Iris pigment epithelial cell (primary cell): ENCODE data around the gene ENGASE.

Experiments used
- DNase-seq: peaks from one replicate; pipeline ENCODE4 v3.0.0-alpha.2; 2011; ENCODE audit warnings: low read depth

Gene ENGASE

DNA sequence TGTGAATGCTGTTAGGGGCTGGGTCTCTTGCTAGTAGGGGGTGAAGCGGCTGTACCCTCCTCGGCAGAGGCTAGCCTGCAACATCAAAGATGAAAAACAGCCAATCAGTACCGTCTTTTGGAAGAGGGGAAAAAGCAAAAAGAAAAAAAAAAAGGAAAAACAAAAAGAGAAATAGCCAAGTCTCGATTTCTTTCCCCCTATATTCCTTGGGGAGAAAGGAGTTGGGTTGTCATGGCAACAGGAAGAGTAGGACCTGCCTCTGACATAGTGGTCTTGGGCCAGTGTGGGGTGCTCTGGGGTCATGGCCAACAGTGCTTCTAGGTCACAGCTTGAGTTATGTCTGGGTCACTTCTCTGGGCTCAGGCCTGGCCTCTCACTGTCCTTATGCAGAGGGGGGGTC is 17.9 kb downstream of the ENGASE start:
- DNase-seq: no peak

- DNase-seq: no peak
These were observed 18.6 kb downstream of the ENGASE start for GRCh38 chr17:79093270-79093669.

DNA sequence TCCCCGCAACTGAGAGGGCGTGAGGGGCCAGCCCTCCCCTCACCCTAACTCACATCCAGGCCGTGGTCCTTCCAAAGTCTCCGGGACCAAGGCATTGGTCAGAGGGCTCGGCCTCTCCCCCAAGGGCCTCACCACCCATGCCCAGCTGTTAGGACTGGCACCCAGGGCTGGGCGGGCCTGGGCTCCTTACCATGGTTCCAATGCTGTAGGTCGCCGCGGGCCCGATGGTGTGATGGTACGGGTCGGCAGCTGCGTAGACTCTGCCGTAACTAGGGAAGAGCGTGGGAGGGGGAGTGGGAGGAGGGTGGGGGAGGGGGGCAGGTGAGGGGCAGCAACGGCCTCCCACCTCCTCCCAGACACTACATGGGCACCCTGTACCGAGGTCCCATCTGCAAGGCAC is 19.6 kb downstream of the ENGASE start:
- DNase-seq: no peak

DNA sequence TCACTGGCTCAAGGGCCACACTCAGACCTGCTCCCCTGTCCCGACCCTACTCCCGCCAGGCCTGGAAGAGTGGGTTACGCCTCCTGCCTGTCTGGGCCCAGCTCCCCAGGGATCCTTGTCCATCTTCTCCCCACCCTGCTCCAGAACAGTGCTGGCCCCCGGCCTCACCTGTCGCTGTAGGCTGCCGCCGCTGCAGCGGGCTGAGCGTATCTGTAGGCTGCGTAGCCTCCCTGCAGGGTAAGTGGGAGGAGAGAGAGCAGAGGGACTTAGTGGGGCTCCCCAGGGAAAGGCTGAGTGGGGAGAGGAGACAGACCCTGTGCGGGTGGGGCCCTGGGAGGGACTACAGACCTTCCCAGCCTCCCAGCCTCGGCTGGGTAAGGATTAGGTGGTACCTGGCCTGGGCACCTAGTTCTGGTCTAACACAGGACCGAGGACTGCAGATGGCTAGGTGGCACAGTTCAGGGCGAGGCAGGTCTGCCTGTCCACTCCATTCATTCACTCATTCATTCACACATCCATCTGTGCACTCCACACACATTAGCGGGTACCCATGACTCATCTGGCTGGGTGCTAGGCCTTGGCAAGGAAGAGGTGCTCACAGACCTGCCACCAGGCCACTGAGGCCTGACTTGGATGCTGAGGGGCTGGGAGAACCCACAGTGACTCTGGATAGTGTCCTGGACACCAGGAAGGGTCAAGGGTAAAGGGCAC is 20.9 kb downstream of the ENGASE start:
- DNase-seq: no peak

GRCh38 chr17:79096477-79096876 is 21.9 kb downstream of the ENGASE start:
- no peak for DNase-seq

GRCh38 chr17:79097226-79098055 is 22.8 kb downstream of the ENGASE start:
- no peak for DNase-seq

- no peak for DNase-seq
These were observed 23.8 kb downstream of the ENGASE start for GRCh38 chr17:79098282-79098867.

GRCh38 chr17:79100405-79100804 is 25.8 kb downstream of the ENGASE start:
- no peak for DNase-seq

GRCh38 chr17:79101111-79101673 is 26.6 kb downstream of the ENGASE start:
- DNase-seq: no peak

DNA sequence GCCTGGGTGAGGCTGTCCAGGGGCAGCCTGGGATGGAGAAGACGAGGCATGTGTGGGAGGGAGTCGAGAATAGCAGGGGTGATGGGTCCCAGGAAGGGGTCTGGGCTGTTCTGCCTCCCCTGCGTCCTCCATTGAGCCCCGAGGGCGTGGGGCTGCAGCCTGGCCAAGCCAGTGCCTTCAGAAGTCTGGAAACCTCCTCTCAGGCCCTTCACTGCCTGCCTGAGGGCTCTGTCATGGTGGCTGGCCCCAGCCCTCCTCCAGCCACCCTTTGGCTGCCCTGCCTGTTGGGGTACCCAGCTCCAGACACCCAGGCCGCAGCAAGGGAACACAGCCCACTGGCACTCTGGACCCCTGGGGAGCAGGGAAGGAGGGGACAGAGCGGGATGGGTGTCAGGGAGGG is 27.6 kb downstream of the ENGASE start:
- DNase-seq: no peak

- no peak for DNase-seq
These were observed 30.4 kb downstream of the ENGASE start for GRCh38 chr17:79104898-79105600.

- DNase-seq: no peak
These were observed 31.3 kb downstream of the ENGASE start for GRCh38 chr17:79105937-79106336.

DNA sequence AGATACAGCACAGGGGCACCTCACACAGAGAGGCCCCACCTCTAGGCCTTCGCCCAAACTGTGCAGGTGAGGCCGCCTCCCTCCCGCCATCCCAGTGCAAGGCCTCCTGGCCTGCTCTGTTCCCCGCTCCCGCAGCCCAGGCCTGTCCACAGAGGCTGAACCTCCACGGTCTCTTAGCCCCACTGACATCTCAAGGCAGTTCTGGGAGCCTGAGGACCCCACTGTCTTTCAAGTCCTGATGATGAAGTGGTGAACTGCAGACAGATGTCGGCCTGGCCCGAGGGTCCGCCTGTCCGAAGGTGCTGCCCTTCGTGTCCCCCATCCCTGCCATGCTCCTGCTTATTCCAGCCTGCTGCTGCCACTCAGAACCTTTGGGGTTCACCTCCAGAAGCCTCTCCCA is 32.3 kb downstream of the ENGASE start:
- DNase-seq: no peak

- DNase-seq: no peak
These were observed 33.0 kb downstream of the ENGASE start for GRCh38 chr17:79107499-79108231.

DNA sequence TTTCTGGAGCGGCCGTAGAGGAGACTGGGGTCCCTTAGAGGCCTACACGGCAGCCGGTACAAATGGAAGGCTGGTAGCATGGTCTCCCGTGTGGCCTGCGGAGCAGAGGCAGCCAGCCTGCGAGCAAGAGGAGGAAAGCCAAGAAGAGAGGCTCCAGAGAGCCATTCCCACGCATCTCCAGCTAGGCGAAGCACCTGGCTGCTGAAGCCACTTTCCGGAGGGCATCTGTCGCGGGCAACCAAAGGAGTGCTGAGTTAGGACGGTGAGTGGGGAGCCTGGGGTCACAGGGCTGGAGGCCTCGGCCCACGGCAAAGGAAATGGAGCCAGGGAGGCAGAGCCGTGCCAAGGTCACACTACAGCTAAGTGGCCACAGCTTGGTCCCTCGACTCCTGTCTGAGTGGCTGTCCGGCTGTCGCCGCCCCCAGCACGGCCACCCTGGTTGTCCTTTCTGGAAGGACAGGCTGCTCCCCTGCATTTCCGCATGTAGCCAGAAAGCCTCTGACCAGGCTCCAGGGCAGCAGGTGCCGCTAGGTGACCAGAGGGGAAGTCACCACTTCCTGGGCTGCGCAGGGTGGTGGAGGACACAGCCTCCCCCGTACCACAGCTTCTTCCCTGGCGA is 33.7 kb downstream of the ENGASE start:
- DNase-seq: no peak

- DNase-seq: no peak
These were observed 34.2 kb downstream of the ENGASE start for GRCh38 chr17:79108870-79109269.

DNA sequence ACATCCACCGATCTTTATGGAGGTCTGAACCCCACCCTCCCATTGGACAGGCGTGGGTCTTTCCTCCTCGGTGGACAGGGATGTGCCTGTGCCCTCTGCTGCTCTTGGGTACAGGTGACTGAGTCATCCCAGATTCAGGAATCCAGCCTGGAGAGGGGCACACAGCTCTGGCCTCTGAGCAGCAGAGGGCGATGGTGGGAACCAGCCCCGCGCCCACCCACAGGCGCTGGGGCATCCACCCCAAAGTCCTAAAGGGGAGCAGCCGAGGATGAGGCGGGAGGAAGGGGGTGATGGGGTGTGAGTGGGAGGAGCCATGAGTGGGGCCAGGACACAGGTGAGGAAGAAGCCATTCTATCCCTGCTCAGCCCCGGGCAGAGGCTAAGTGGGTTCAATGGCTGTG is 35.0 kb downstream of the ENGASE start:
- DNase-seq: no peak

GRCh38 chr17:79111097-79111496 is 36.5 kb downstream of the ENGASE start:
- DNase-seq: no peak

- DNase-seq: no peak
These were observed 37.8 kb downstream of the ENGASE start for GRCh38 chr17:79112471-79112870.

DNA sequence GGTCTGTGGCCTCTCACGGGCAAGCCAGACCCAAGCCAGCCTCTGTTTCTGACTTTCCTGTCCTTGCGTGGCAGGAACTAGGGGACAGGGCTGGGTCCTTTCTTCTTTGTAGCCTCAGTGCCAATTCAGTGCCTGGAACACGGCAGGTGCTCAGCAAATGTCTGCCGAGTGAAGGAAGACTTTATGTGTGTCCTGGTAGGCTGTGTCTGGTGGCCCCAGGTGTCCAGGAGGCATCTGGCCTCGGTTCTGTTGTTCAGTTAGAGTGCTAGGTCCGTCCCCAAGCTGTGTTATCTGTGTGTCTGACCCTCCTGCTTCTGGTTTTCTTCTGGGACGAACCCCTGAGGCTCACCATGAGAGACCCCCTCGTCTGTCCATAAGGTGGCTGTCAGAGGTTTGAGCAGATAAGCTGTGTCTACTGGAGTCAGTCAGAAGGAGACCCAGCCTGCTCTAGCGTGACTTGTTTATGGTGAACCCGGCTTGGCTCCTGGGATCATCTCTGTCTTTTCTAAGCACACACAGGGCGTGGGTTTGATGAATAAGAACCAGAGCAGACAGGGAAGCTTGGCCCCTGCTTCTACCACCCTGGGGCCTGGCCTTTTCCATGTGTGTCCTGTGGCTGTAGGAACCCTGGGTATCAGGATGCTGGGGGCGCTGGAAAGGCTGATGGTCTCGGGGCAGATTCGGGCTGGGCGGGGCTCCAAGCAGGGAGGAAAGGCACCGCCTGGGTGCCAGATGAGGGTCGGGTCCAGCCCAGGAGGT is 39.3 kb downstream of the ENGASE start:
- DNase-seq: no peak
